Activated naive CD8-positive, alpha-beta T cell treated with anti-CD3 and anti-CD28 coated beads, Interleukin-2, amount 10 ng/mL, durations not matched to agents 7 days and 5 days (primary cell): Measurements from ENCODE around the gene FAM184B. TPM values are rescaled to one million over a fixed set of nuclear protein-coding genes. Genes with fewer than 3 reads are reported as not detected.

ENCODE experiments used
- ATAC-seq: fragments of 150-1000 bp; cut with Tn5 transposase; one replicate; pipeline ENCODE4 v1.10.0; 2021; ENCODE audit warnings: low read depth, moderate library complexity
- POLR2A ChIA-PET: fragments of 350-600 bp; sonication (Branson Sonifier 250); formaldehyde crosslinking; loops from one replicate; lab custom pipeline; 2021; ENCODE audit warnings: antibody characterized with exemption; lab: Charles Lee
- DNase-seq: peaks from one replicate; pipeline ENCODE4 v3.0.0; 2021
- H3K27ac Mint-ChIP-seq: one replicate; pipeline ENCODE4 v1.8.0; 2022; ENCODE audit warnings: mild to moderate bottlenecking, mixed read lengths
- H3K27me3 Mint-ChIP-seq: one replicate; pipeline ENCODE4 v1.8.0; 2022; ENCODE audit warnings: mild to moderate bottlenecking, moderate library complexity, mixed read lengths
- H3K36me3 Mint-ChIP-seq: one replicate; pipeline ENCODE4 v1.8.0; 2021; ENCODE audit warnings: mild to moderate bottlenecking, mixed read lengths
- H3K4me1 Mint-ChIP-seq: one replicate; pipeline ENCODE4 v1.8.0; 2021; ENCODE audit warnings: mixed read lengths
- H3K4me3 Mint-ChIP-seq: one replicate; pipeline ENCODE4 v1.8.0; 2022; ENCODE audit warnings: mild to moderate bottlenecking, moderate library complexity, mixed read lengths
- H3K9me3 Mint-ChIP-seq: one replicate; pipeline ENCODE4 v1.8.0; 2021; ENCODE audit warnings: mixed read lengths
- total RNA-seq, 2 experiments: library from RNA; stranded (reverse); gene quantifications; one replicate each; pipeline ENCODE4 v1.2.3, GENCODE V29; 2021

Gene FAM184B
- total RNA-seq, 2 experiments from 2014 or later = not detected

GRCh38 chr4:17647176-17647806, 134.1 kb downstream of the FAM184B start:
- peaks cover 7% of the 10 kb centered on the region for H3K36me3 Mint-ChIP-seq
- no peak overlapping the region for H3K4me3 Mint-ChIP-seq
- DNase-seq = no peak
- H3K9me3 Mint-ChIP-seq = no peaks in the 10 kb centered on the region
- no peak for ATAC-seq
- peaks cover 12% of the 10 kb centered on the region for H3K4me1 Mint-ChIP-seq
- H3K27ac Mint-ChIP-seq = no peak overlapping the region
- peaks cover 8% of the 10 kb centered on the region for H3K27me3 Mint-ChIP-seq
- POLR2A ChIA-PET = no interaction called here

- POLR2A ChIA-PET = no interaction called here
- H3K9me3 Mint-ChIP-seq = no peaks in the 10 kb centered on the region
- peaks cover 8% of the 10 kb centered on the region for H3K27me3 Mint-ChIP-seq
- ATAC-seq = no peak
- H3K27ac Mint-ChIP-seq = no peak overlapping the region
- peaks cover 10% of the 10 kb centered on the region for H3K4me1 Mint-ChIP-seq
- no peak overlapping the region for H3K4me3 Mint-ChIP-seq
- DNase-seq = no peak
- H3K36me3 Mint-ChIP-seq = peaks cover 7% of the 10 kb centered on the region
These were observed 134.7 kb downstream of the FAM184B start for GRCh38 chr4:17646693-17647092.

GRCh38 chr4:17642398-17642783, 139.0 kb downstream of the FAM184B start:
- DNase-seq (no peak), ATAC-seq (no peak)
- H3K27me3 Mint-ChIP-seq = no peaks in the 10 kb centered on the region
- no peak overlapping the region for H3K4me3 Mint-ChIP-seq
- no peaks in the 10 kb centered on the region for H3K9me3 Mint-ChIP-seq
- H3K27ac Mint-ChIP-seq = no peak overlapping the region
- POLR2A ChIA-PET = no interaction called here
- no peaks in the 10 kb centered on the region for H3K4me1 Mint-ChIP-seq
- H3K36me3 Mint-ChIP-seq = peaks cover 7% of the 10 kb centered on the region

- Mint-ChIP-seq H3K27me3 (no peaks in the 10 kb centered on the region), H3K27ac (no peak overlapping the region), H3K9me3 (no peaks in the 10 kb centered on the region), H3K4me3 (no peak overlapping the region), H3K4me1 (no peaks in the 10 kb centered on the region), H3K36me3 (peaks cover 10% of the 10 kb centered on the region)
- no peak for ATAC-seq
- POLR2A ChIA-PET = no interaction called here
- no peak for DNase-seq
These were observed 142.3 kb downstream of the FAM184B start for GRCh38 chr4:17639136-17639535.

GRCh38 chr4:17636696-17637622, 144.5 kb downstream of the FAM184B start:
- ATAC-seq (peak; percentile 80), DNase-seq (peak; percentile 81)
- Mint-ChIP-seq H3K36me3 (peaks cover 6% of the 10 kb centered on the region), H3K4me1 (no peaks in the 10 kb centered on the region), H3K27me3 (no peaks in the 10 kb centered on the region), H3K9me3 (no peaks in the 10 kb centered on the region), H3K4me3 (no peak overlapping the region), H3K27ac (no peak overlapping the region)
- POLR2A ChIA-PET = interaction anchor here (0.6 to 0.8 kb wide), 3 partner anchors 22 to 88 kb away, joined by 3 to 6 read pairs (median 3); partner anchors contain the start of gene MED28

GRCh38 chr4:17636341-17636695, 145.1 kb downstream of the FAM184B start:
- Mint-ChIP-seq H3K4me1 (no peaks in the 10 kb centered on the region), H3K36me3 (peaks cover 6% of the 10 kb centered on the region), H3K9me3 (no peaks in the 10 kb centered on the region), H3K27ac (no peak overlapping the region), H3K4me3 (no peak overlapping the region), H3K27me3 (no peaks in the 10 kb centered on the region)
- POLR2A ChIA-PET = interaction anchor here (0.6 to 0.8 kb wide), 3 partner anchors 22 to 87 kb away, joined by 3 to 6 read pairs (median 3); partner anchors contain the start of gene MED28
- DNase-seq (no peak), ATAC-seq (no peak)

- no peak overlapping the region for H3K27ac Mint-ChIP-seq
- no peaks in the 10 kb centered on the region for H3K9me3 Mint-ChIP-seq
- peaks cover 8% of the 10 kb centered on the region for H3K36me3 Mint-ChIP-seq
- H3K4me3 Mint-ChIP-seq = no peak overlapping the region
- peaks cover 4% of the 10 kb centered on the region for H3K4me1 Mint-ChIP-seq
- DNase-seq (no peak), ATAC-seq (no peak)
- POLR2A ChIA-PET = no interaction called here
- no peaks in the 10 kb centered on the region for H3K27me3 Mint-ChIP-seq
These were observed 146.4 kb downstream of the FAM184B start for GRCh38 chr4:17635056-17635455.

- Mint-ChIP-seq H3K36me3 (peaks cover 14% of the 10 kb centered on the region), H3K27ac (no peak overlapping the region), H3K9me3 (no peaks in the 10 kb centered on the region), H3K27me3 (no peaks in the 10 kb centered on the region), H3K4me1 (peaks cover 4% of the 10 kb centered on the region), H3K4me3 (no peak overlapping the region)
- ATAC-seq (no peak), DNase-seq (no peak)
- POLR2A ChIA-PET = no interaction called here
These were observed 147.8 kb downstream of the FAM184B start for GRCh38 chr4:17633600-17633999.

GRCh38 chr4:17630228-17630627, 151.2 kb downstream of the FAM184B start:
- H3K9me3 Mint-ChIP-seq = no peaks in the 10 kb centered on the region
- peaks cover 33% of the 10 kb centered on the region for H3K36me3 Mint-ChIP-seq
- no peaks in the 10 kb centered on the region for H3K27me3 Mint-ChIP-seq
- DNase-seq = no peak
- no peak overlapping the region for H3K4me3 Mint-ChIP-seq
- POLR2A ChIA-PET = no interaction called here
- no peak for ATAC-seq
- H3K4me1 Mint-ChIP-seq = peaks cover 6% of the 10 kb centered on the region
- no peak overlapping the region for H3K27ac Mint-ChIP-seq

- peaks cover 4% of the 10 kb centered on the region for H3K4me1 Mint-ChIP-seq
- POLR2A ChIA-PET = no interaction called here
- ATAC-seq = no peak
These were observed 156.6 kb downstream of the FAM184B start for GRCh38 chr4:17624821-17625220.

GRCh38 chr4:17623451-17624001, 157.9 kb downstream of the FAM184B start:
- Mint-ChIP-seq H3K27me3 (no peaks in the 10 kb centered on the region), H3K36me3 (peaks cover 55% of the 10 kb centered on the region), H3K27ac (no peak overlapping the region), H3K4me1 (peaks cover 14% of the 10 kb centered on the region), H3K4me3 (no peak overlapping the region), H3K9me3 (no peaks in the 10 kb centered on the region)
- DNase-seq (no peak), ATAC-seq (no peak)
- POLR2A ChIA-PET = interaction anchor here (0.7 kb wide), 1 partner anchor 122 kb away, joined by 4 read pairs; no protein-coding TSS in a partner anchor

More at GRCh38 chr4:17624821-17625220, 156.6 kb downstream of the FAM184B start:
- H3K4me3 Mint-ChIP-seq = no peak overlapping the region
- no peaks in the 10 kb centered on the region for H3K9me3 Mint-ChIP-seq
- H3K27ac Mint-ChIP-seq = no peak overlapping the region
- no peaks in the 10 kb centered on the region for H3K27me3 Mint-ChIP-seq
- no peak for DNase-seq
- peaks cover 50% of the 10 kb centered on the region for H3K36me3 Mint-ChIP-seq

- H3K27ac Mint-ChIP-seq = peak overlapping the region; percentile 67
- DNase-seq = no peak
- H3K4me1 Mint-ChIP-seq = peaks cover 36% of the 10 kb centered on the region
- peak overlapping the region; percentile 4 for H3K4me3 Mint-ChIP-seq
- POLR2A ChIA-PET = interaction anchor here (0.6 to 3.3 kb wide), 2 partner anchors 10 to 42 kb away, joined by 3 to 18 read pairs; partner anchors contain the start of gene LAP3
- H3K36me3 Mint-ChIP-seq = peaks cover 37% of the 10 kb centered on the region
- no peak for ATAC-seq
- H3K9me3 Mint-ChIP-seq = no peaks in the 10 kb centered on the region
- H3K27me3 Mint-ChIP-seq = no peaks in the 10 kb centered on the region
These were observed 161.9 kb downstream of the FAM184B start for GRCh38 chr4:17619416-17620105.

- POLR2A ChIA-PET = interaction anchor here (0.6 to 3.3 kb wide), 2 partner anchors 19 to 41 kb away, joined by 3 to 18 read pairs; partner anchors contain the start of gene LAP3
- Mint-ChIP-seq H3K9me3 (no peaks in the 10 kb centered on the region), H3K27ac (peak overlapping the region; percentile 67), H3K36me3 (peaks cover 31% of the 10 kb centered on the region), H3K4me3 (peak overlapping the region; percentile 53), H3K27me3 (no peaks in the 10 kb centered on the region), H3K4me1 (peaks cover 34% of the 10 kb centered on the region)
- ATAC-seq = no peak
- no peak for DNase-seq
These were observed 162.5 kb downstream of the FAM184B start for GRCh38 chr4:17618926-17619325.
